HEK293 (cell line): ENCODE measurements around the gene PLB1.

Source experiments
- CTCF ChIA-PET: fragments of 350-600 bp; formaldehyde crosslinking; extraction: SDS; loops from one replicate; lab custom pipeline; 2021; ENCODE audit warnings: antibody characterized with exemption; lab: Yijun Ruan, JAX
- POLR2A ChIA-PET: fragments of 300-600 bp; formaldehyde crosslinking; extraction: SDS; loops from one replicate; lab custom pipeline; 2020; ENCODE audit warnings: antibody characterized with exemption, inconsistent platforms; lab: Yijun Ruan, JAX
- H3K27ac ChIP-seq: fragments of 200-500 bp; sonication (Bioruptor generic); 2 replicates; pipeline ENCODE4 v1.5.1; 2014; ENCODE audit warnings: low read depth, low read length, control low read depth, inconsistent platforms; ENCODE audit errors: extremely low read depth
- H3K36me3 ChIP-seq, 2 experiments: fragments of 200-500 bp in 1 of 2; sonication (Bioruptor generic) in 1 of 2; 1 replicate in 1 of 2; 2 replicates in 1 of 2; pipeline ENCODE4 v1.5.1; 2014 to 2017; ENCODE audit warnings: inconsistent platforms in 2 of 2, low read length in 2 of 2; ENCODE audit not compliant: control insufficient read depth in 2 of 2, insufficient read depth in 1 of 2
- H3K4me1 ChIP-seq: fragments of 200-500 bp; sonication (Bioruptor generic); 2 replicates; pipeline ENCODE4 v1.5.1; 2014; ENCODE audit warnings: mild to moderate bottlenecking, low read length, inconsistent platforms; ENCODE audit not compliant: control insufficient read depth, insufficient read depth
- H3K4me3 ChIP-seq: 2 replicates; pipeline ENCODE4 v1.5.1; 2011; ENCODE audit warnings: low read depth, mild to moderate bottlenecking, control low read depth, low read length, moderate library complexity
- H3K9me3 ChIP-seq: fragments of 200-500 bp; sonication (Bioruptor generic); 2 replicates; pipeline ENCODE4 v1.5.1; 2014; ENCODE audit warnings: low read depth, low read length, inconsistent platforms; ENCODE audit not compliant: control insufficient read depth, insufficient read depth
- BCL11B ChIP-seq: fragments of 450-650 bp; formaldehyde crosslinking; IDR thresholded peaks from 2 replicates; pipeline ENCODE4 v1.5.1; 2016; ENCODE audit warnings: low read depth, missing biosample characterization, missing genetic modification characterization
- GLIS2 ChIP-seq: fragments of 450-650 bp; formaldehyde crosslinking; IDR thresholded peaks from 2 replicates; pipeline ENCODE4 v1.5.1; 2016; ENCODE audit warnings: missing biosample characterization, missing genetic modification characterization
- KLF8 ChIP-seq: fragments of 450-650 bp; formaldehyde crosslinking; IDR thresholded peaks from 2 replicates; pipeline ENCODE4 v1.5.1; 2016; ENCODE audit warnings: missing biosample characterization, missing genetic modification characterization
- RBAK ChIP-seq: fragments of 450-650 bp; formaldehyde crosslinking; IDR thresholded peaks from 2 replicates; pipeline ENCODE4 v1.5.1; 2016; ENCODE audit warnings: missing biosample characterization, missing genetic modification characterization
- SCRT1 ChIP-seq: fragments of 450-650 bp; formaldehyde crosslinking; IDR thresholded peaks from 2 replicates; pipeline ENCODE4 v1.5.1; 2016; ENCODE audit warnings: missing biosample characterization, missing genetic modification characterization, borderline replicate concordance
- SP3 ChIP-seq: fragments of 450-650 bp; formaldehyde crosslinking; IDR thresholded peaks from 2 replicates; pipeline ENCODE4 v1.5.1; 2016; ENCODE audit warnings: missing biosample characterization, missing genetic modification characterization
- ZBTB1 ChIP-seq: fragments of 450-650 bp; formaldehyde crosslinking; IDR thresholded peaks from 2 replicates; pipeline ENCODE4 v1.5.1; 2016; ENCODE audit warnings: missing biosample characterization, missing genetic modification characterization
- ZBTB20 ChIP-seq: fragments of 450-650 bp; formaldehyde crosslinking; IDR thresholded peaks from 2 replicates; pipeline ENCODE4 v1.5.1; 2016; ENCODE audit warnings: missing biosample characterization, missing genetic modification characterization
- ZBTB8A ChIP-seq: fragments of 450-650 bp; formaldehyde crosslinking; IDR thresholded peaks from 2 replicates; pipeline ENCODE4 v1.5.1; 2016; ENCODE audit warnings: missing biosample characterization, missing genetic modification characterization
- ZNF157 ChIP-seq: fragments of 450-650 bp; formaldehyde crosslinking; IDR thresholded peaks from 2 replicates; pipeline ENCODE4 v1.5.1; 2016; ENCODE audit warnings: missing biosample characterization, missing genetic modification characterization
- ZNF169 ChIP-seq: fragments of 450-650 bp; formaldehyde crosslinking; IDR thresholded peaks from 2 replicates; pipeline ENCODE4 v1.5.1; 2016; ENCODE audit warnings: missing biosample characterization, missing genetic modification characterization
- ZNF202 ChIP-seq: fragments of 450-650 bp; formaldehyde crosslinking; IDR thresholded peaks from 2 replicates; pipeline ENCODE4 v1.5.1; 2016; ENCODE audit warnings: missing biosample characterization, missing genetic modification characterization, borderline replicate concordance
- ZNF221 ChIP-seq: fragments of 450-650 bp; formaldehyde crosslinking; IDR thresholded peaks from 2 replicates; pipeline ENCODE4 v1.5.1; 2017; ENCODE audit warnings: missing biosample characterization, missing genetic modification characterization, borderline replicate concordance
- ZNF335 ChIP-seq: fragments of 450-650 bp; formaldehyde crosslinking; conservative IDR thresholded peaks from 2 replicates; pipeline ENCODE4 v1.5.1; 2016; ENCODE audit warnings: missing biosample characterization, missing genetic modification characterization
- ZNF433 ChIP-seq: fragments of 450-650 bp; formaldehyde crosslinking; IDR thresholded peaks from 2 replicates; pipeline ENCODE4 v1.5.1; 2016; ENCODE audit warnings: missing biosample characterization, missing genetic modification characterization, low read depth
- ZNF48 ChIP-seq: fragments of 450-650 bp; formaldehyde crosslinking; IDR thresholded peaks from 2 replicates; pipeline ENCODE4 v1.5.1; 2016; ENCODE audit warnings: missing biosample characterization, missing genetic modification characterization
- ZNF521 ChIP-seq: fragments of 450-650 bp; formaldehyde crosslinking; IDR thresholded peaks from 2 replicates; pipeline ENCODE4 v1.5.1; 2017; ENCODE audit warnings: missing biosample characterization, mild to moderate bottlenecking, missing genetic modification characterization
- ZNF610 ChIP-seq: fragments of 450-650 bp; formaldehyde crosslinking; IDR thresholded peaks from 2 replicates; pipeline ENCODE4 v1.5.1; 2016; ENCODE audit warnings: missing biosample characterization, missing genetic modification characterization, borderline replicate concordance
- ZNF677 ChIP-seq: fragments of 450-650 bp; IDR thresholded peaks from 2 replicates; pipeline ENCODE4 v1.5.0; 2018; ENCODE audit warnings: missing biosample characterization, mild to moderate bottlenecking, missing genetic modification characterization, moderate library complexity
- ZNF747 ChIP-seq: fragments of 450-650 bp; formaldehyde crosslinking; IDR thresholded peaks from 2 replicates; pipeline ENCODE4 v1.5.1; 2016; ENCODE audit warnings: missing biosample characterization, missing genetic modification characterization
- ZNF785 ChIP-seq: fragments of 450-650 bp; formaldehyde crosslinking; IDR thresholded peaks from 2 replicates; pipeline ENCODE4 v1.5.1; 2016; ENCODE audit warnings: missing biosample characterization, missing genetic modification characterization
- ZNF837 ChIP-seq: fragments of 450-650 bp; formaldehyde crosslinking; IDR thresholded peaks from 2 replicates; pipeline ENCODE4 v1.5.1; 2016; ENCODE audit warnings: missing biosample characterization, missing genetic modification characterization
- TF ChIP-seq, protein P1 (sequence below): fragments of 450-650 bp; formaldehyde crosslinking; IDR thresholded peaks from 2 replicates; pipeline ENCODE4 v1.5.1; 2016; ENCODE audit warnings: missing biosample characterization, missing genetic modification characterization, low read depth
- TF ChIP-seq, protein P2 (sequence below): fragments of 450-650 bp; formaldehyde crosslinking; IDR thresholded peaks from 2 replicates; pipeline ENCODE4 v1.5.1; 2016; ENCODE audit warnings: missing biosample characterization, missing genetic modification characterization
- TF ChIP-seq, protein P3 (sequence below): fragments of 450-650 bp; formaldehyde crosslinking; IDR thresholded peaks from 2 replicates; pipeline ENCODE4 v1.5.1; 2017; ENCODE audit warnings: missing biosample characterization, missing genetic modification characterization
- TF ChIP-seq, protein P4 (sequence below): fragments of 450-650 bp; formaldehyde crosslinking; IDR thresholded peaks from 2 replicates; pipeline ENCODE4 v1.5.1; 2016; ENCODE audit warnings: missing biosample characterization, missing genetic modification characterization, borderline replicate concordance
- TF ChIP-seq, protein P5 (sequence below): fragments of 450-650 bp; formaldehyde crosslinking; IDR thresholded peaks from 2 replicates; pipeline ENCODE4 v1.5.1; 2016; ENCODE audit warnings: missing biosample characterization, missing genetic modification characterization

PLB1 gene

DNA sequence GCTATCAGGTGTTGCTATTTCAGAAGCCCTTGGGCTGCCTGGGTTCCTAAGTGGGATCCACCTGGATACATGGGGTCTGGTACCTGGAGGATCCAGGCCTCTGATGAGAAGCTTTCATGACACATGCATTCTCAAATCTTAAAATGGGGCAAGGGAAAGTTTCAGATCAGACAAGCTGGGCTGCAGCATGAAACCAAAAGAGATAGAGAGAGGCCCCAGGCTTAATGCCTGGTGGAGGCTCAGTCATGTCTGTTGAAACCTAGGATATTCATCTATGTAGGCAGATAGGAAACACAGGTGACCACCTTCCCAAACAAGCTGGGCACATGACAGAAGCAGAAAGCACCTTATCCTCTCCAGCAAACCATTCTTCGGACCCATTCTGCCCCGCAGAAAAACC, 18.8 kb upstream of the PLB1 start:
- no peak overlapping the region for H3K4me3 ChIP-seq
- TF ChIP-seq BCL11B (tag by site-specific recombination) (no peak), GLIS2 (no peak), ZNF521 (tag by site-specific recombination) (no peak), ZNF433 (tag by site-specific recombination) (no peak), ZBTB20 (tag by site-specific recombination) (no peak), ZNF169 (tag by site-specific recombination) (no peak), SP3 (no peak), ZNF221 (tag by site-specific recombination) (no peak), SCRT1 (tag by site-specific recombination) (no peak), ZNF785 (tag by site-specific recombination) (no peak), ZBTB1 (no peak), ZNF610 (tag by site-specific recombination) (no peak), ZNF747 (tag by site-specific recombination) (no peak), ZNF335 (tag by site-specific recombination) (no peak), ZBTB8A (tag by site-specific recombination) (no peak), RBAK (no peak), ZNF48 (tag by site-specific recombination) (no peak), ZNF677 (tag by site-specific recombination) (no peak)
- TF ChIP-seq, protein P1, sequence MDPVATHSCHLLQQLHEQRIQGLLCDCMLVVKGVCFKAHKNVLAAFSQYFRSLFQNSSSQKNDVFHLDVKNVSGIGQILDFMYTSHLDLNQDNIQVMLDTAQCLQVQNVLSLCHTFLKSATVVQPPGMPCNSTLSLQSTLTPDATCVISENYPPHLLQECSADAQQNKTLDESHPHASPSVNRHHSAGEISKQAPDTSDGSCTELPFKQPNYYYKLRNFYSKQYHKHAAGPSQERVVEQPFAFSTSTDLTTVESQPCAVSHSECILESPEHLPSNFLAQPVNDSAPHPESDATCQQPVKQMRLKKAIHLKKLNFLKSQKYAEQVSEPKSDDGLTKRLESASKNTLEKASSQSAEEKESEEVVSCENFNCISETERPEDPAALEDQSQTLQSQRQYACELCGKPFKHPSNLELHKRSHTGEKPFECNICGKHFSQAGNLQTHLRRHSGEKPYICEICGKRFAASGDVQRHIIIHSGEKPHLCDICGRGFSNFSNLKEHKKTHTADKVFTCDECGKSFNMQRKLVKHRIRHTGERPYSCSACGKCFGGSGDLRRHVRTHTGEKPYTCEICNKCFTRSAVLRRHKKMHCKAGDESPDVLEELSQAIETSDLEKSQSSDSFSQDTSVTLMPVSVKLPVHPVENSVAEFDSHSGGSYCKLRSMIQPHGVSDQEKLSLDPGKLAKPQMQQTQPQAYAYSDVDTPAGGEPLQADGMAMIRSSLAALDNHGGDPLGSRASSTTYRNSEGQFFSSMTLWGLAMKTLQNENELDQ (tag by site-specific recombination): no peak
- TF ChIP-seq, protein P2, sequence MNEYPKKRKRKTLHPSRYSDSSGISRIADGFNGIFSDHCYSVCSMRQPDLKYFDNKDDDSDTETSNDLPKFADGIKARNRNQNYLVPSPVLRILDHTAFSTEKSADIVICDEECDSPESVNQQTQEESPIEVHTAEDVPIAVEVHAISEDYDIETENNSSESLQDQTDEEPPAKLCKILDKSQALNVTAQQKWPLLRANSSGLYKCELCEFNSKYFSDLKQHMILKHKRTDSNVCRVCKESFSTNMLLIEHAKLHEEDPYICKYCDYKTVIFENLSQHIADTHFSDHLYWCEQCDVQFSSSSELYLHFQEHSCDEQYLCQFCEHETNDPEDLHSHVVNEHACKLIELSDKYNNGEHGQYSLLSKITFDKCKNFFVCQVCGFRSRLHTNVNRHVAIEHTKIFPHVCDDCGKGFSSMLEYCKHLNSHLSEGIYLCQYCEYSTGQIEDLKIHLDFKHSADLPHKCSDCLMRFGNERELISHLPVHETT: no peak
- TF ChIP-seq, all 188 proteins: peak for 0
- ChIA-PET CTCF (interaction anchor here (0.7 kb wide), 1 partner anchor 246 kb away, joined by 3 read pairs; no protein-coding TSS in a partner anchor), POLR2A (no interaction called here)
- Histone ChIP-seq H3K4me1 (no peaks in the 10 kb centered on the region), H3K9me3 (no peaks in the 10 kb centered on the region), H3K27ac (no peak overlapping the region), H3K36me3 (no peaks in the 10 kb centered on the region)

DNA sequence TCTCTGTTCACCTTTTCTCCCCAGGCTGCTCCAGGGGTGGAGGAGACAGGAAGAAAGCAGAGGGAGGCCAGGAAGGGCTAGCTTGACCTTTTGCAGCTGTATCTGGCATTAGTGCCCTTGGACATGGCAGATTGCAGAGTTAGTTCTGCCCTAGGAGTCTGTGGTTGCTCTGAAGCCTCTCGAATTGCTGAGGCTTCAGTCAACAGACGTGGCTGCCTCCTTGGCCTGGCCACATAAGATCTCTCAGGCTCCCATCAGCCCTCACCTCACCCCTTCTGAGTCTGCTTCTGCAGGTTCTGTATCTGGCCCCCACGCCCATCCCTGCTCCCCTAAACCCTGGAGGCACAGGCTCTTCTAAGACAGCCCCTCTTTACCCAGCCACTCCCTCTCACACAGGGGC, 18.2 kb upstream of the PLB1 start:
- Histone ChIP-seq H3K36me3 (no peaks in the 10 kb centered on the region), H3K4me1 (no peaks in the 10 kb centered on the region), H3K4me3 (no peak overlapping the region), H3K9me3 (no peaks in the 10 kb centered on the region)
- CTCF ChIA-PET: interaction anchor here (0.6 to 0.7 kb wide), 2 partner anchors 80 to 247 kb away, joined by 3 read pairs; no protein-coding TSS in a partner anchor
- TF ChIP-seq ZNF521 (tag by site-specific recombination) (no peak), KLF8 (tag by site-specific recombination) (no peak), ZNF157 (no peak), ZNF202 (no peak), SCRT1 (tag by site-specific recombination) (no peak), ZBTB20 (tag by site-specific recombination) (no peak), ZNF837 (tag by site-specific recombination) (no peak)
- TF ChIP-seq, protein P3, sequence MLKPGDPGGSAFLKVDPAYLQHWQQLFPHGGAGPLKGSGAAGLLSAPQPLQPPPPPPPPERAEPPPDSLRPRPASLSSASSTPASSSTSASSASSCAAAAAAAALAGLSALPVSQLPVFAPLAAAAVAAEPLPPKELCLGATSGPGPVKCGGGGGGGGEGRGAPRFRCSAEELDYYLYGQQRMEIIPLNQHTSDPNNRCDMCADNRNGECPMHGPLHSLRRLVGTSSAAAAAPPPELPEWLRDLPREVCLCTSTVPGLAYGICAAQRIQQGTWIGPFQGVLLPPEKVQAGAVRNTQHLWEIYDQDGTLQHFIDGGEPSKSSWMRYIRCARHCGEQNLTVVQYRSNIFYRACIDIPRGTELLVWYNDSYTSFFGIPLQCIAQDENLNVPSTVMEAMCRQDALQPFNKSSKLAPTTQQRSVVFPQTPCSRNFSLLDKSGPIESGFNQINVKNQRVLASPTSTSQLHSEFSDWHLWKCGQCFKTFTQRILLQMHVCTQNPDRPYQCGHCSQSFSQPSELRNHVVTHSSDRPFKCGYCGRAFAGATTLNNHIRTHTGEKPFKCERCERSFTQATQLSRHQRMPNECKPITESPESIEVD (tag by site-specific recombination): no peak
- TF ChIP-seq, protein P4, sequence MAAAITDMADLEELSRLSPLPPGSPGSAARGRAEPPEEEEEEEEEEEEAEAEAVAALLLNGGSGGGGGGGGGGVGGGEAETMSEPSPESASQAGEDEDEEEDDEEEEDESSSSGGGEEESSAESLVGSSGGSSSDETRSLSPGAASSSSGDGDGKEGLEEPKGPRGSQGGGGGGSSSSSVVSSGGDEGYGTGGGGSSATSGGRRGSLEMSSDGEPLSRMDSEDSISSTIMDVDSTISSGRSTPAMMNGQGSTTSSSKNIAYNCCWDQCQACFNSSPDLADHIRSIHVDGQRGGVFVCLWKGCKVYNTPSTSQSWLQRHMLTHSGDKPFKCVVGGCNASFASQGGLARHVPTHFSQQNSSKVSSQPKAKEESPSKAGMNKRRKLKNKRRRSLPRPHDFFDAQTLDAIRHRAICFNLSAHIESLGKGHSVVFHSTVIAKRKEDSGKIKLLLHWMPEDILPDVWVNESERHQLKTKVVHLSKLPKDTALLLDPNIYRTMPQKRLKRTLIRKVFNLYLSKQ: no peak
- TF ChIP-seq, protein P5, sequence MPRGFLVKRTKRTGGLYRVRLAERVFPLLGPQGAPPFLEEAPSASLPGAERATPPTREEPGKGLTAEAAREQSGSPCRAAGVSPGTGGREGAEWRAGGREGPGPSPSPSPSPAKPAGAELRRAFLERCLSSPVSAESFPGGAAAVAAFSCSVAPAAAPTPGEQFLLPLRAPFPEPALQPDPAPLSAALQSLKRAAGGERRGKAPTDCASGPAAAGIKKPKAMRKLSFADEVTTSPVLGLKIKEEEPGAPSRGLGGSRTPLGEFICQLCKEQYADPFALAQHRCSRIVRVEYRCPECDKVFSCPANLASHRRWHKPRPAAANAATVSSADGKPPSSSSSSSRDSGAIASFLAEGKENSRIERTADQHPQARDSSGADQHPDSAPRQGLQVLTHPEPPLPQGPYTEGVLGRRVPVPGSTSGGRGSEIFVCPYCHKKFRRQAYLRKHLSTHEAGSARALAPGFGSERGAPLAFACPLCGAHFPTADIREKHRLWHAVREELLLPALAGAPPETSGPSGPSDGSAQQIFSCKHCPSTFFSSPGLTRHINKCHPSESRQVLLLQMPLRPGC (tag by site-specific recombination): no peak
- TF ChIP-seq, all 188 proteins: peak for 0
- POLR2A ChIA-PET: no interaction called here
- H3K27ac ChIP-seq: no peak overlapping the region
